Activated CD8-positive, alpha-beta memory T cell treated with anti-CD3 and anti-CD28 coated beads, Interleukin-2, amount 10 ng/mL, durations not matched to agents 7 days and 5 days (primary cell): Measurements from ENCODE around the gene OR6K3. TPM values are rescaled to one million over a fixed set of nuclear protein-coding genes. Genes with fewer than 3 reads are reported as not detected.

ENCODE experiments used
- ATAC-seq: fragments of 150-1000 bp; cut with Tn5 transposase; one replicate; pipeline ENCODE4 v1.10.0; 2021; ENCODE audit warnings: moderate library complexity
- CTCF ChIA-PET: fragments of 350-600 bp; sonication (Branson Sonifier 250); formaldehyde crosslinking; loops from one replicate; lab custom pipeline; 2021; ENCODE audit warnings: antibody characterized with exemption; lab: Charles Lee
- DNase-seq: peaks from one replicate; pipeline ENCODE4 v3.0.0-alpha.2; 2020
- H3K27ac Mint-ChIP-seq: one replicate; pipeline ENCODE4 v1.8.0; 2021; ENCODE audit warnings: mild to moderate bottlenecking, mixed read lengths
- H3K27me3 Mint-ChIP-seq: one replicate; pipeline ENCODE4 v1.8.0; 2021; ENCODE audit warnings: mixed read lengths
- H3K36me3 Mint-ChIP-seq: one replicate; pipeline ENCODE4 v1.8.0; 2021; ENCODE audit warnings: mild to moderate bottlenecking, mixed read lengths
- H3K4me1 Mint-ChIP-seq: one replicate; pipeline ENCODE4 v1.8.0; 2021; ENCODE audit warnings: mixed read lengths
- H3K4me3 Mint-ChIP-seq: one replicate; pipeline ENCODE4 v1.8.0; 2021; ENCODE audit warnings: mild to moderate bottlenecking, moderate library complexity, mixed read lengths
- H3K9me3 Mint-ChIP-seq: one replicate; pipeline ENCODE4 v1.8.0; 2022; ENCODE audit warnings: low read depth, mixed read lengths
- total RNA-seq, 2 experiments: library from RNA; stranded (reverse); gene quantifications; one replicate each; pipeline ENCODE4 v1.2.3, GENCODE V29; 2021

The OR6K3 gene
- total RNA-seq, 2 experiments from 2014 or later = not detected

GRCh38 chr1:158675563-158676323, 44.8 kb downstream of the OR6K3 start:
- no peak overlapping the region for H3K27ac Mint-ChIP-seq
- ATAC-seq (no peak), DNase-seq (no peak)
- H3K9me3 Mint-ChIP-seq = no peaks in the 10 kb centered on the region
- CTCF ChIA-PET = interaction anchor here (1.2 kb wide), 1 partner anchor 64 kb away, joined by 3 read pairs; no protein-coding TSS in a partner anchor
- no peak overlapping the region for H3K4me3 Mint-ChIP-seq
- peaks cover 5% of the 10 kb centered on the region for H3K27me3 Mint-ChIP-seq
- H3K36me3 Mint-ChIP-seq = no peaks in the 10 kb centered on the region
- peaks cover 4% of the 10 kb centered on the region for H3K4me1 Mint-ChIP-seq

- ATAC-seq = no peak
- CTCF ChIA-PET = no interaction called here
- no peak for DNase-seq
- Mint-ChIP-seq H3K27ac (no peak overlapping the region), H3K27me3 (peaks cover 5% of the 10 kb centered on the region), H3K9me3 (no peaks in the 10 kb centered on the region), H3K36me3 (no peaks in the 10 kb centered on the region), H3K4me3 (no peak overlapping the region), H3K4me1 (peaks cover 1% of the 10 kb centered on the region)
Measured at GRCh38 chr1:158674302-158674701, 46.2 kb downstream of the OR6K3 start.

Other genes starting within 250 kb of the OR6K3 start
- not detected for gene OR10R2, start 248.5 kb downstream of the OR6K3 start, total RNA-seq
- not detected for gene OR6Y1, start 166.3 kb downstream of the OR6K3 start, total RNA-seq
- not detected for gene OR6P1, start 150.1 kb downstream of the OR6K3 start, total RNA-seq
- gene OR10X1, start 140.8 kb downstream of the OR6K3 start, total RNA-seq = not detected
- not detected for gene OR10Z1, start 115.5 kb downstream of the OR6K3 start, total RNA-seq
- not detected for gene SPTA1, start 34.0 kb downstream of the OR6K3 start, total RNA-seq
- gene OR6K2, start 20.1 kb downstream of the OR6K3 start, total RNA-seq = not detected
- gene OR6K6, start 34.0 kb upstream of the OR6K3 start, total RNA-seq = not detected
- gene OR6N1, start 51.5 kb upstream of the OR6K3 start, total RNA-seq = not detected
- gene OR6N2, start 60.5 kb upstream of the OR6K3 start, total RNA-seq = not detected
- not detected for gene MNDA, start 110.6 kb upstream of the OR6K3 start, total RNA-seq
- 10 to 100 TPM; 57.8 to 59.4 TPM for gene PYHIN1, start 210.8 kb upstream of the OR6K3 start, total RNA-seq